NCI-H2227 treated with DMSO at 0.1 percent for 48 hours (cell line): ENCODE results near the gene PRKACG.

Experiments
- DNase-seq: peaks from one replicate; lab custom pipeline; 2025; lab: John Stamatoyannopoulos, UW

The PRKACG gene

DNA sequence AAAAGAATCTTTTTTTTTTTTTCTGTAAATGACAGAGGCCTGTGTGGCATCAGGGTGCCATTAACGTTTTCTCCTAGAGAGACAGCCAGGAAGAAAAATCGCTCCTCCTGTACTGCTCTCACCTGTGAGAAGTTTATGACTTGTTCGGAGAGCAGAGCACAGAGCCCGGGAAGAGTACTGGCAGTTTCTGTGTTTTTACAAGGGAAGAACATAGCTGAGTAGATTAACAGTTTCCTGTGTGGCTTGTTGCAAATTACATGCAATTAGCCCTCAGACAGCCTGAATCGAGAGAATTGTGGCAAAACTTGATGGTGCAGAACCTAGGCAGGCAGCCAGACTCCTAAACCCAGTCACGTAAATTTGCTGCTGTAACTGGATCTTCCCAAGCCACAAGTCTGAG lies 32.1 kb downstream of the PRKACG start:
- no peak for DNase-seq

DNA sequence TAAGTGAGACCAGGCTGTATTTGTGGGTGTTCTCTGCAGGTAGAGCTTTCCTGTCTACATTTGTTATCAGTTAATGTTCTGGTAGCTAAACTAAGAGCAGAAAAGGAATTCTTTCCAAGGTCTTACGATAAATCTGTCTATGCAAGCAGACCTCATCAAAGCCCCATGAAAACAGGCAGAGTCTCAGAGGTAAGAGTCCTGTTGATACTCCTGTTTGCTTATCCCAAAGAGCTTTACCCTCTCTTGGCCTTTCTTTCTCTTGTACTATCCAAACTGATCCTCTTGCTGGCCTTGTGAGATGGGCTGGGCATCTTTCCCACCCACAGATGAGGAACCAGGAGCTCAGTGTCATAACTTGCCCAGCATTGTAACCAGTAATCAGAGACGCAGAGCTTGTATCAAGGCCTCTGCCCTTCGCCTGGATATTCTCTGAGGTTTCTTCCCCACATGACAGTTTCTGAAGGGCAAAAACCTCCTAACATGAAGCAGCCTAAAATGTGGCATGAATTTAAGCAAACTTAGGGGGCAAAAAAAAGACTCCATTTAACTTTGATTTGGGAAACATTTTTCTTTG lies 33.5 kb downstream of the PRKACG start:
- no peak for DNase-seq

DNA sequence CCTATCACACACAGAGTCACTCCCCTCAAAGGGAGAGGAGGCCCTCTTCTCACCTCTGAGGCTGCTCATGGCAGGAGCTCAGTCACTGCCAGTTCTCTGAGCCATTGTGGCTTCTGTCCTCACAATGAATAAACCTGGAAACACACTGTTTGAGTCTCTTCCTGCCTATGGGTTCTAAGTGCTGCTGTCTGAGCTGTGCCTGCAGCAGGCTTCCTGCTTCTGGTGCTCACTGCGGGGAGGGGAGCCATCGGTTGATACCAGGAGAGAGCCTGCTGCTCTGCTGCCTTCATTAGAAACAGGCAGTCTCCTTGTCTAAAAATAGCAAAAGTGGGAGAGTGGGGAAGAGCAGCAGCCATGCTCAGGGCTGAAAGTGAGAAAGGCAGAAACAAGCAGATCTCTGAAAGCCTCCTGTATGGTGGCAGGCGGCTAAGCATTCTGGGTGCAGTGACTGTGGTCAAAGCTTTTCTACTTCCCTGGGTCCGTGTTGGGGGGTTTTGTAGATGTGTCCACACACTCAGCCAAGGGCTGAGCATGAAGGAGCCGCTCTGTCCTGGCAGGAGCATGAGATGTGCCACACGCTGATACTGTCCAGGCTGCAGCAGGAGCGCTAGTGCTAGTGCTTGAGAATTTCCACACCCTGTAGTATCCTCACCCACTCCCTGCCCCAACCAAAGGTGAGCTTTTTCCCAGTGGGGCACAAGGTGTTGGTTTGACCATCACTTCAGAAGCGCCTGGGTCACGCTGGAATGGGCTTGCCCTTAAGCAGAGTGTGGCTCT lies 34.2 kb downstream of the PRKACG start:
- DNase-seq = peak; percentile 16

DNA sequence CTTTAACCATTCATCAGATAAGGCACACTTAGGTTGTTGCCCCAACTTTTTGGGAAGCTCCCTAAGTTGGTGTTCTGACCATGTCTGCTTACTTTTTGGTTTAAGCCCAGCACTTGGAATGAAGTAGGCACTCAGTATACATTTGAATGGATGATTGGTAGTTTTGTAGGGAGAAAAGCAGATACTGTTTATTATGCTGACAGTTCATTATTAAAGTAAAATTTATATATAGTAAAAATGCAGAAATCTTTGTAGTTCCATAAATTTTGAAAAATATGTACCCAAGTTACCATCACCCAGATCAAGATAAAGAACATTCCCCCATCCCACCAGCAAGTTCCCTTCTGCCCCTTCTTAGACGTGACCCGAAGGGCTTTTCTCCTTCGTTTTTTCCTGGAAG lies 35.4 kb downstream of the PRKACG start:
- no peak for DNase-seq

DNA sequence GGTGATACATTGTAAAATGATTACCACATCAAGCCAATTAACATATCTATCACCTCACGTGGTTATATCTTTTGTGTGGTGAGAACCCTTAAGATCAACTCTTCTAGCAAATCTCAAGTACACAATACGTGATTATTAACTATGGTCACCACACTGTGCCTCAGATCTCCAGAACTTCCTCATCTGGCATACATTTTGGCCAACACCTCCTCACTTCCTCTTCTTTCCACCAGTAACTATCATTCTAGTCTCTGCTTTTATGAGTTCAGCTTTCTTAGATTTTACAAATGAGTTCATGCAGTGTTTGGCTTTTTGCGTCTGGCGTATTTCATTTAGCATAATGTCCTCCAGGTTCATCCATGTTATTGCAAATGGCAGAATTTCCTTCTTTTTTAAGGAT lies 35.8 kb downstream of the PRKACG start:
- DNase-seq = no peak

DNA sequence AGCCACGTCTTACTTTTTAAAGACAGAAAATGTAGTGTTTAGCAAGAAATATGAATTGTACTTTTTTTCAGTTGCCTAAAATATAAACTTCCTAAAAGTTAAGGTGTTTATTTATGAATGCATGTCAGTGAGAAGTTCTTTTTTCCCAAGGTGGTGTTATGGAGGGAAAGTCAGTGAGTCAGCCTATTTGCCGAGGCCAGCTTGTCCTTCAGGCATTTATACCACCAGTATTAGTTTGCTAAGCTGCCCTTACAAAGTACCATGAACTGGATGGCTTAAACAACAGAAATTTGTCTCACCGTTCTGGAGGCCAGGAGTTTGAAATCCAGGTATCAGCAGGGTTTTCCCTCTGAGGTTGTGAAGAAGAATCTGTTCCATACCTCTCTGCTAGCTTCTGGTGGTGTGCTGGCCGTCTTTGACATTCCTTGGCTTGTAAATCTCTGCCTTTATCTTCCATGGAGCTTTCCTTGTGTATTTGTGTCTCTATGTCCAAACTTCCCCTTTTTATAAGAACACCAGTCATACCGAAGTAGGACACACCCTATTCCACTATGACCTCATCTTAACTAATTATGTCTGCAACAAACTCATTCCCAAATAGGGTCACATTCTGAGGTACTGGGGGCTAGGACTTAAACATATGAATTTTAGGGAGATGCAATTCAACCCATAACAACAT lies 38.4 kb downstream of the PRKACG start:
- DNase-seq = no peak

DNA sequence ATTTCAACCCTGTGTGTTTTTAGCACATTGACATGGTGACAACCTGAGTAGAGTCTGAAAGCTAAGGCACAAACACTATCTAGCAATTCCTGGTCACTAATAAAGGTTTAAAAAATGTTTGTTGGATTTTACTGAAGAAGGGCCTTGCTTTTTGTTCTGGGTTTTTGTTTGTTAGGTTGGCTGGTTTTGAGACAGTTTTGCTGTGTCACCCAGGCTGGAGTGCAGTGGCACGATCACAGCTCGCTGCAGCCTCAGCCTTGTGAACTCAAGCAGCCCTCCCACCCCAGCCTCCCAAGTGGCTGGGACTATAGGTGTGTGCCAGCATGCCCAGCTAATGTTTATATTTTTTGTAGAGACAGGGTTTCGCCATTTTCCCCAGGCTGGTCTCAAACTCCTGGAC lies 39.0 kb downstream of the PRKACG start:
- no peak for DNase-seq

DNA sequence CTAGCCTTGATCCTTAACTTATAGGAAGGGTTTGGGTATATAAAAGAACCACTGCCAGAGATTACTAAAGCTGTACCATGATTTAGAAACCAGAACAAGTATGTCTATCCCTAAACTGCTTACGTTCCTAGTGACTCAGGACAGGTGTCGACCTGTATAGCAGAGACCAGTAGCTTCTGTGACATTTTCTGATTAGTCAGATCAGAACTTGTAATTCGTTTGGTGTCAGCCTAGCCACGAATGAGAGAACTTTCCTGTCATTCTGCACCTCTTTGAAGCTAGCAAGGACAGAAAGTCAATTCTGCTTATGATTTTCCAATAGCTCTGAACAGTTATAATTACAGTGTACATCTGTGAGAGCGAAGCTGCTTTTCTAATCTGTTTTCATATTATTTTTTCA lies 39.5 kb downstream of the PRKACG start:
- no peak for DNase-seq

DNA sequence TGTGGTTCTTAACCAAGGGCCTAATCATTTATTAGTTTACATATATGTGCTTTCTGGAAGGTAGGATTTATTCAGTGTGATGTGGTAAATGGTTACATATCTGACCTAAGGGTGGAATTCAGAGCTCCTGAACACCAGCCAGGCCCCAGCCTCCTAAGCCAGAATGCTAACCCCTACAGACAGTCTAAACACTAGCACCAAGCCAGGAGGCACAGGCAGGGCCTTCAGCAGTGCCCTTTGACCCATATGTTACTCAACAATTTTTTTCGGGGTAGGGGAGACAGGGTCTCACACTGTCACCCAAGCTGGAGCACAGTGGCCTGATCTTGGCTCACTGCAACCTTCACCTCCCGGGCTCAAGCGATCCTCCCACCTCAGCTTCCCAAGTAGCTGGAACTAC lies 40.3 kb downstream of the PRKACG start:
- DNase-seq = no peak

DNA sequence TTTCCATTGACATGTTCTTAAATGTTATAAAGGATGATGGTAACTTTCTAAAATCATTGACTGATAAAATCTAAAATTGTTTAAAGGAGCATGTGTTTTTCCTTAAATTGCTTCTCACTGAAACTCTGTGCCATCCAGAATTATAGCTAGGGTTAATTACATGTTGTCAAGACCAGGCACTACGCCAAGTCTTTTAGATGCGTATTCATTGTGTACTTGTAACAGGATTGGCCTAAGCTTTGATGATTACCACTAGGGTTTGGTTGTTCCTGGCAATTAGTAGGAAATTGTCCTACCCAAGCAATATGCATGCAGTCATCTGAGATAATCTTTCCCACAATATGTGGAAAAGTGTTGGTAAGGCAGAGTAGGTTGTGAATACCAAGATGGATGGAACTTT lies 43.8 kb downstream of the PRKACG start:
- peak; percentile 89 for DNase-seq

DNA sequence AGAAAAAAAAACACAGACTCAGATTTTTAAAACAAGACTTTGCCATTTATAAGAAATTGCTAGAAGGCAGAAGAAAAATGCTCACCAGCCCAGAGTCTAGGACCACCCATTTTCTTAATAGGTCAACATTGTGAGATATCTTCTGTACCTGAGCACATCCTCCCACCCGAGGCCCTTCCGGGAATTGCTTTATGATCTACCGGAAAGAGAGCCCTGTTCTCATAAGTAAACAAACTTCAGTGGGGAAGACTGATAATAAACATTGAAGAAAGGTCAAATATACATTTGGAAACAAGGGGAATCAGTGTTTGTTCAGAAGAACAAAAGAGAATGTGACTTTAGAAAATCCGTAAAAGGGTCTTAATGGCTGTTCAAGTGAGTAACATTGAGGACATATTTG lies 44.4 kb downstream of the PRKACG start:
- peak; percentile 65 for DNase-seq

DNA sequence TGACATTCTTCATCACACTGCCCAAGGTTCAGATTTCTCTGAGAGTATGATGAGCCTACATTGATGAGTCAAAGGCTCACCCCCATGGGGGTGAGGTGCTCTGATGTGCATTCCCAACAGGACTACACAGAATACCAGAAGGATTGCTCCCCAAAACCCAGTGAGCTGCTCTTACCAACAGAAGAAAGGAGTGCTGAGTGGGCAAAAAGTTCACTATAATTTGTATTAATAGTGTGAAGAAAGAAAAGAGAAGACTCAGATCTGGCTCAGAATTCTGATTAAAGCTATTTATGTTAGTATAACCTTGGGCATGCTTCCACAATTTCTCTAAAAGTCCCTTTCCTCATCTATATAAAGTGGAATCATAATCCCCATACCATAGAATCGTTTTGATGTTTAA lies 46.1 kb downstream of the PRKACG start:
- DNase-seq = no peak

DNA sequence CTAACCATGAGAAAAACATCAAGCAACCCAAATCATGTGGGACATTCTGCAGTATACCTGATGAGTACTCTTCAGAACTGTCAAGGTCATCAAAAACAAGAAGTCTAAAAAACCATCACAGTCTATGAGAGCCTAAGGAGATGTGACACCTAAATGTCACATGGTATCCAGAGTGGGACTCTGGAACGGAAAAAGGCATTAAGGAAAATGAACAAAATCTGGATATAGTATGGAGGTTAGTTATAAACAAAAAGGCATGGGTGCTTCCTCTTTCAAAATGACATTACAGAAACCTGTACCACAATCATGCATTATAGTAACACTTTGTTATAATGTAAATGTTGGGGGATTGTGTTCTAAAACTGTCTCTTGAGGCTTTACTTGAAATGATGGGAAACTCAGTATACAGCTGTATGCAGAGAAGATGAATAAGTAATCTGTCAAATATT lies 47.4 kb downstream of the PRKACG start:
- DNase-seq = no peak

DNA sequence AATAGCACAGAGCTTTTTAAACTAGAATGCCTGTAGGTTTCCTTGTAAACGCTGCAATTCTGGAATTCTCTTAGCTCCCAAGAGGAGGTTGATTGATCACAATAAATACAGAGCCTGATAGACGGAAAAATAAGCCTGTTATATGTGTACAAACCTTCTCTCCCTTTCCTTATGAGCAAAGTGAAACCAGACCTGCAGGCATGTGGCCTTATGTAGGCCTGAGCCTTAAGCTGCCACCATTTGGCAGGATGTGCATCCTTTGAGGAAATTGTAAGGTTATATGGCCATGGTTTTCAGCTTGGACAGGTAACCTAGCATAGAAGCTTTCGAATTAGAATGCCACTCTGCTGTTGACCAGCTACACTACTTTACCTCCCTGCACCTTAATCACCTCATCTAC lies 49.1 kb downstream of the PRKACG start:
- no peak for DNase-seq

DNA sequence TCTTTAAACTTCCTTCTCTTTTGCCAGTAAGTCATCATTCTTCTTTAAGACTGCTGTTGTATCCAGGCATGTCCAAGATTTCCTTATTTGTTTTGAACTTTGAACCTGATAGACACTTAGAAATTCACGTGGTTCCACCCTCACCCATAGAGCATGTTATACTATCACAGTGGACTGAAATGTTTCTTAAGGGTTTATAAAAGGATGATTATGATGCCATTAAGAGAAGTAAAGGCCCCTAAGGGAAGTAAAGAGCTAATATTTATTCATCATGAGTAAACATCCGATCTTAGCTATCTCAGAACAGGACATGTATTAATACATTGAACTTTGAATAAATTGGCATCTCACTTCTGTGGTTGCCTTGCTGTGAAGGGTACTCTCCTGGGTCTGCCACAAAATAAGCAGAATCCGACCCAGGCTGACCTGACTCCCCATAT lies 49.8 kb downstream of the PRKACG start:
- no peak for DNase-seq

DNA sequence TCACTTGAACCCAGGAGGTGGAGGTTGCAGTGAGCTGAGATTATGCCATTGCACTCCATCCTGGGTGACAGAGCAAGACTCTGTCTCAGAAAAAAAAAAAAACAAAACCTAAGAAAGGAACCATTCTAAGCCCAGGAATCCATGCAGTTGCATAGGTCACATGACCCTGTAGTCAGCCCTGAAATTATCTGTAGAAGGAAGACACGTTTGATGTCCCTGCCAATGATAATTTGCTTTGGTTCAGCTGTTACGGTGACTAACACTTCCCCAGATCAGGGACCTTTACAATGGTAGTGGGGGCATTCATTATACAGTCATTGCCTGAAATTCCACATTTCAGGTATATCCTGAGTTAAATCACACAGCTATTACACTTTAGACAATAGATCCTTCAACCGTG lies 50.5 kb downstream of the PRKACG start:
- DNase-seq = no peak
